Measurements from ENCODE around the gene ATAD3A. TPM values are rescaled to one million over a fixed set of nuclear protein-coding genes. Genes with fewer than 3 reads are reported as not detected.

ATAD3A gene
- total RNA-seq, 4 donors from 2014 or later, result 1.8 to 14.8 (median 11.7) TPM

DNA sequence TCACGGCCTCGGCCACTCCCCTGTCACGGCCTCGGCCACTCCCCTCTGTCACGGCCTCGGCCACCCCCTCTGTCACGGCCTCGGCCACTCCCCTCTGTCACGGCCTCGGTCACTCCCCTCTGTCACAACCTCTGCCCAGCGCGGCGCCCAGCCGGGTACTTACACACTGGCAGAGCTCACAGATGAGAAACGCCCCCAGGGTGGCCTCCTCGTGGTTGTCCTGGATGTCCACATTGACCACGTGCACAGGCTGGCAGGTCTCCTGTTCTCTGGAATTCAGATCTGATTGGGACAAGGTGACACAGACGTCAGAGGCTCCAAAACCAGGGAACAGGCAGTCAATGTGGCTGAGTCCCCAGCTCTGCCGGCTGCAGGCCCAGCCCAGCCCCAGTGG is 31.7 kb downstream of the ATAD3A start:
- Histone ChIP-seq H3K4me3 (no peak overlapping the region), H3K4me1 (peaks cover 0 to 7% of the 10 kb centered on the region in 2 donors), H3K27ac (no peak overlapping the region), H3K27me3 (no peaks in the 10 kb centered on the region), H3K9me3 (no peaks in the 10 kb centered on the region), H3K36me3 (no peaks in the 10 kb centered on the region)
- no peak for DNase-seq
- TF ChIP-seq POLR2A (IDR thresholded peaks at IDR 0.05), result no peak
- TF ChIP-seq, protein P1, sequence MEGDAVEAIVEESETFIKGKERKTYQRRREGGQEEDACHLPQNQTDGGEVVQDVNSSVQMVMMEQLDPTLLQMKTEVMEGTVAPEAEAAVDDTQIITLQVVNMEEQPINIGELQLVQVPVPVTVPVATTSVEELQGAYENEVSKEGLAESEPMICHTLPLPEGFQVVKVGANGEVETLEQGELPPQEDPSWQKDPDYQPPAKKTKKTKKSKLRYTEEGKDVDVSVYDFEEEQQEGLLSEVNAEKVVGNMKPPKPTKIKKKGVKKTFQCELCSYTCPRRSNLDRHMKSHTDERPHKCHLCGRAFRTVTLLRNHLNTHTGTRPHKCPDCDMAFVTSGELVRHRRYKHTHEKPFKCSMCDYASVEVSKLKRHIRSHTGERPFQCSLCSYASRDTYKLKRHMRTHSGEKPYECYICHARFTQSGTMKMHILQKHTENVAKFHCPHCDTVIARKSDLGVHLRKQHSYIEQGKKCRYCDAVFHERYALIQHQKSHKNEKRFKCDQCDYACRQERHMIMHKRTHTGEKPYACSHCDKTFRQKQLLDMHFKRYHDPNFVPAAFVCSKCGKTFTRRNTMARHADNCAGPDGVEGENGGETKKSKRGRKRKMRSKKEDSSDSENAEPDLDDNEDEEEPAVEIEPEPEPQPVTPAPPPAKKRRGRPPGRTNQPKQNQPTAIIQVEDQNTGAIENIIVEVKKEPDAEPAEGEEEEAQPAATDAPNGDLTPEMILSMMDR (IDR thresholded peaks at IDR 0.05), result no peak
- intact Hi-C loops (cut with DNase I; ENCODE audit: low total_unique reads), result no loop called here

DNA sequence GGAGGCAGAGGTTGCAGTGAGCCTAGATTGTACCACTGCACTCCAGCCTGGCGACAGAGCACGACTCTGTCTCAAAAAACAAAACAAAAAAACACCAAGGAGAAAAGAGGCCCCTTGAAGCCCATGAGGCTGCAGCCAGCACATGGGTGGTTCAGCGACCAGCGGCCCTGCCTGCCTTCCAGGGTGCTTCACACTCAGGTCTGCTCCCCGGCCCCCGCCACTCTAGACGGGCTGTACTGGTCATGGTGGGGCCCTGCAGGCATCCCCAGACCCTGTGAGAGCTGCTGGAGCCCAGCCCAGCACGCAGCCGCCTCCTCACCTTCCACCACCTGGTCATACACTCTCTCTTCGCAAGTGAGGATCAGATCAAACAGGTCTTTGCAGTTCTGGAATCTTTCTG is 32.6 kb downstream of the ATAD3A start:
- intact Hi-C loops (cut with DNase I; ENCODE audit: low total_unique reads), result no loop called here
- Histone ChIP-seq H3K4me1 (no peaks in the 10 kb centered on the region), H3K27me3 (no peaks in the 10 kb centered on the region), H3K4me3 (no peak overlapping the region), H3K27ac (no peak overlapping the region), H3K9me3 (no peaks in the 10 kb centered on the region), H3K36me3 (no peaks in the 10 kb centered on the region)
- DNase-seq, result no peak
- TF ChIP-seq, protein P1 (IDR thresholded peaks at IDR 0.05), result no peak
- TF ChIP-seq POLR2A (IDR thresholded peaks at IDR 0.05), result no peak

DNA sequence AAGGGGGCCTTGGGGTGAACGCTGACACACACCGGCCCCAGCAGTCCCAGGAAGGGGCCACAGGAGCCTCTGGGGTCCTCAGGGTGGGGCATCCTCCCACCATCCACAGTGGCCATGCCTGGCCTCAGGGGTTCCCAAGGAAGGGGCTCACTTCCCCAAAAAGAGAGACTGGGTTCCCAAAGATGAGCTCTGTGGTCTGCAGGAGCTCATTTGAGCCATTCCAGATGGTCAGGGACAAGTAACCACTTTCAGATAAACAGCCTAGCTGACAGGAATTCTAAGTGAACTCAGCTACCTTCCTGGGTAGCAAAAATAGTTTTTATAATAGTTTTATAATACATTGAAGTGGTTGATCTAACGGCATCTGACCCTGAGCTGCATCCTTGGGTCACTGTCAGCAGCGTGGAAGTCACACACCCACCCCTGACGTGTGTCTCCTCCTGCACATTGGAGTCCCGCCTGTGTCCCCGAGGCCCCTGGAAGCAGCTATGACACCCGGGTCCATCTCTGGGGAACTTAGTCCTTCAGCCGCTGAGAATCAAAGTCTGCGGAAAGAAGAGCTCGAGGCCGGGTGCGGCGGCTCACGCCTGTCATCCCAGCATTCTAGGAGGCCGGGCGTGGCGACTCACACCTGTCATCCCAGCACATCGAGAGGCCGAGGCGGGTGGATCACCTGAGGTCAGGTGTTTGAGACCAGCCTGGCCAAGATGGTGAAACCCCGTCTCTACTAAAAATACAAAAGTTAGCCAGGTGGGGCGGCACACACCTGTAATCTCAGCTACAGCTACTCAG is 34.2 kb downstream of the ATAD3A start:
- Histone ChIP-seq H3K4me3 (no peak overlapping the region), H3K36me3 (no peaks in the 10 kb centered on the region), H3K27ac (no peak overlapping the region), H3K27me3 (no peaks in the 10 kb centered on the region), H3K4me1 (no peaks in the 10 kb centered on the region), H3K9me3 (no peaks in the 10 kb centered on the region)
- no peak for DNase-seq
- intact Hi-C loops (cut with DNase I; ENCODE audit: low total_unique reads), result no loop called here
- TF ChIP-seq, protein P1 (IDR thresholded peaks at IDR 0.05), result no peak
- no peak for TF ChIP-seq POLR2A (IDR thresholded peaks at IDR 0.05)

DNA sequence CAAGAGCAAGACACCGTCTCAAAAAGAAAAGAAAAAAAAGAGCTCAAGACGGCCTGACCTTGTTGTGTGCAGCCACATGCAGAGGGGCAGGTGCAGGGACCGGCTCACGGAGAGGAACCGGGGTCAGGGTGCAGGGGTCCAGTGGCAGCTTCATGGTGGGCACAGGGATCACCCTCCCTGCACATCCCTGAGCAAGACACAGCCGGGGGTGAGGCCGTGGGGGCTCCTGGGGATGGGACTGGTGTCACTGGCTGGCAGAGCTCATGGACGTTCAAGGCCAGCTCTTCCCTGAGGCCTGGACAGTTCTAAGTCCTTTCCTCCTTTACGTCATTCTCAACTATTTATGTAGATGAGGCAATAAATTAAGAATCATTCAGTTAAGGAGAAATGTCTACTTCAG is 35.0 kb downstream of the ATAD3A start:
- no peak for DNase-seq
- Histone ChIP-seq H3K36me3 (no peaks in the 10 kb centered on the region), H3K27me3 (no peaks in the 10 kb centered on the region), H3K4me3 (no peak overlapping the region), H3K9me3 (no peaks in the 10 kb centered on the region), H3K4me1 (no peaks in the 10 kb centered on the region), H3K27ac (no peak overlapping the region)
- intact Hi-C loops (cut with DNase I; ENCODE audit: low total_unique reads), result no loop called here
- TF ChIP-seq, protein P1 (IDR thresholded peaks at IDR 0.05), result no peak
- TF ChIP-seq POLR2A (IDR thresholded peaks at IDR 0.05), result no peak

DNA sequence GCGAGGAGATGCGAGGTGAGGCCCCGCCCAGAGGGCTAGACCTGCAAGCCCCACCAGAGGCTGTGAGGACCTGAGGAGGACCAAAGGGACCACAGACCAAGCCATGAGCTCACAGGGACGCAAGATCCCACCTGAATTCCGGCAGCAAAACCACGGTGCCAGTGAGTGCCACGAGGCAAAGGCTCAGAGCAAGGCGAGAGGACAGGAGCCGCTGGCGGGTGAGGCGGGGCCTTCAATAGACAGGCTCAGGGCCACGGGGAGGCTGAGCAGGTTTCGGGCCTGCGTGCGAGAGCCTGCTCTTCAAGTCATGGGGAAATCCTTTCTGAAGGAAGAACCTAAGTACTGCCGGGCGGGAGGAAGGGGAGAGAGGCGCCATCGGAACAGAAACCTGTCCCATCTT is 35.5 kb downstream of the ATAD3A start:
- no peaks in the 10 kb centered on the region for H3K4me1 ChIP-seq
- intact Hi-C loops (cut with DNase I; ENCODE audit: low total_unique reads), result no loop called here
- no peaks in the 10 kb centered on the region for H3K36me3 ChIP-seq
- H3K27ac ChIP-seq, result no peak overlapping the region
- H3K9me3 ChIP-seq, result no peaks in the 10 kb centered on the region
- H3K4me3 ChIP-seq, result no peak overlapping the region
- H3K27me3 ChIP-seq, result no peaks in the 10 kb centered on the region
- no peak for DNase-seq
- TF ChIP-seq, protein P1 (IDR thresholded peaks at IDR 0.05), result no peak
- TF ChIP-seq POLR2A (IDR thresholded peaks at IDR 0.05), result no peak

Measured in uterus (tissue), 4 donors.